SK-N-SH (cell line): ENCODE results near the gene ACAP1. TPM values are rescaled to one million over a fixed set of nuclear protein-coding genes. Genes with fewer than 3 reads are reported as not detected.

Source experiments
- CTCF ChIA-PET: fragments of 300-600, 350-600 bp; formaldehyde crosslinking; extraction: SDS; loops from one replicate; lab custom pipeline; 2021; lab: Yijun Ruan, JAX
- POLR2A ChIA-PET: fragments of 350-600 bp; sonication (Branson Sonifier 250); formaldehyde crosslinking; extraction: SDS; loops from one replicate; lab custom pipeline; 2020; ENCODE audit warnings: antibody characterized with exemption, inconsistent platforms; lab: Yijun Ruan, JAX
- DNase-seq: peaks from one replicate; pipeline ENCODE4 v3.0.0; 2012
- H2AFZ ChIP-seq: fragments of 200-600 bp; sonication (generic); 2 replicates; pipeline ENCODE4 v1.8.1; 2016; ENCODE audit warnings: antibody characterized with exemption, mild to moderate bottlenecking, low read depth
- H3F3A ChIP-seq: fragments of 200-600 bp; sonication (generic); replicated peaks from 2 replicates; pipeline ENCODE3; 2016; ENCODE audit warnings: antibody characterized with exemption, mild to moderate bottlenecking; ENCODE audit not compliant: insufficient read depth
- H3K27ac ChIP-seq, 2 experiments: fragments of 200-500 bp in 1 of 2; fragments of 200-600 bp in 1 of 2; sonication (Bioruptor generic) in 1 of 2; sonication (generic), shearing (Covaris generic) in 1 of 2; 2 replicates each; pipeline versions ENCODE4 v1.5.1 to v1.6.1; 2014 to 2016; ENCODE audit warnings: low read depth in 2 of 2, inconsistent platforms in 1 of 2, low read length in 1 of 2, mild to moderate bottlenecking in 1 of 2, mixed read lengths in 1 of 2
- H3K27me3 ChIP-seq: fragments of 200-600 bp; sonication (generic), shearing (Covaris generic); 2 replicates; pipeline ENCODE4 v1.6.1; 2016; ENCODE audit warnings: mixed run types; ENCODE audit not compliant: insufficient read depth
- H3K36me3 ChIP-seq, 2 experiments: fragments of 200-500 bp in 1 of 2; fragments of 200-600 bp in 1 of 2; sonication (Bioruptor generic) in 1 of 2; sonication (generic) in 1 of 2; replicated peaks in 1 of 2; 2 replicates each; pipeline versions ENCODE3 to v1.5.1; 2014 to 2016; ENCODE audit warnings: low read length in 1 of 2, mild to moderate bottlenecking in 1 of 2; ENCODE audit not compliant: insufficient read depth in 2 of 2, control insufficient read depth in 1 of 2
- H3K4me1 ChIP-seq, 2 experiments: fragments of 200-500 bp in 1 of 2; fragments of 200-600 bp in 1 of 2; sonication (Bioruptor generic) in 1 of 2; sonication (generic), shearing (Covaris generic) in 1 of 2; 2 replicates each; pipeline versions ENCODE4 v1.5.1 to v1.6.1; 2014 to 2016; ENCODE audit warnings: low read depth in 1 of 2, low read length in 1 of 2, mixed run types in 1 of 2; ENCODE audit not compliant: insufficient read depth in 2 of 2, control insufficient read depth in 1 of 2
- H3K4me2 ChIP-seq: fragments of 200-600 bp; sonication (generic), shearing (Covaris generic); 2 replicates; pipeline ENCODE4 v1.6.1; 2017; ENCODE audit warnings: mixed run types
- H3K4me3 ChIP-seq, 2 experiments: fragments of 200-500 bp in 1 of 2; fragments of 200-600 bp in 1 of 2; sonication (Bioruptor generic) in 1 of 2; sonication (generic), shearing (Covaris generic) in 1 of 2; 2 replicates each; pipeline versions ENCODE4 v1.5.1 to v1.8.1; 2014 to 2016; ENCODE audit warnings: low read depth in 2 of 2, inconsistent platforms in 1 of 2, low read length in 1 of 2, mild to moderate bottlenecking in 1 of 2, mixed read lengths in 1 of 2, moderate library complexity in 1 of 2
- H3K79me2 ChIP-seq: fragments of 200-600 bp; sonication (generic); 2 replicates; pipeline ENCODE4 v1.8.1; 2017; ENCODE audit warnings: mild to moderate bottlenecking; ENCODE audit not compliant: insufficient read depth
- H3K9ac ChIP-seq: fragments of 200-600 bp; sonication (generic); 2 replicates; pipeline ENCODE4 v1.6.1; 2017; ENCODE audit warnings: mixed run types
- H3K9me2 ChIP-seq: fragments of 200-600 bp; sonication (generic); 2 replicates; pipeline ENCODE4 v1.6.1; 2017; ENCODE audit warnings: mixed run types
- H3K9me3 ChIP-seq: fragments of 200-600 bp; sonication (generic); 2 replicates; pipeline ENCODE4 v1.6.1; 2017; ENCODE audit warnings: mixed run types, mild to moderate bottlenecking, moderate library complexity
- H4K20me1 ChIP-seq: fragments of 200-600 bp; sonication (generic); 2 replicates; pipeline ENCODE4 v1.6.1; 2017; ENCODE audit warnings: mild to moderate bottlenecking, mixed run types; ENCODE audit not compliant: insufficient read depth
- CTCF ChIP-seq: fragments of 200-600 bp; sonication (generic); IDR thresholded peaks from 2 replicates; pipeline ENCODE4 v1.6.1; 2017; ENCODE audit warnings: antibody characterized with exemption, mild to moderate bottlenecking, moderate library complexity
- ELF1 ChIP-seq: IDR thresholded peaks from 2 replicates; pipeline ENCODE4 v1.4.0; 2012
- FOSL2 ChIP-seq: IDR thresholded peaks from 2 replicates; pipeline ENCODE4 v1.4.0; 2012; ENCODE audit warnings: low read depth, mild to moderate bottlenecking, moderate library complexity, borderline replicate concordance
- FOXJ3 ChIP-seq: sonication (generic); formaldehyde crosslinking; IDR thresholded peaks from 2 replicates; pipeline ENCODE4 v1.5.1; 2020; ENCODE audit warnings: mild to moderate bottlenecking, missing genetic modification reagents
- FOXM1 ChIP-seq: IDR thresholded peaks from 2 replicates; pipeline ENCODE4 v1.4.0; 2012; ENCODE audit warnings: low read depth, mild to moderate bottlenecking
- GABPA ChIP-seq: IDR thresholded peaks from 2 replicates; pipeline ENCODE4 v1.4.0; 2012; ENCODE audit warnings: low read depth, mild to moderate bottlenecking
- MAX ChIP-seq: IDR thresholded peaks from 2 replicates; pipeline ENCODE4 v1.4.0; 2012; ENCODE audit warnings: low read depth
- MXI1 ChIP-seq: IDR thresholded peaks from 2 replicates; pipeline ENCODE4 v1.6.1; 2012; ENCODE audit warnings: mild to moderate bottlenecking, low read depth, low read length, improper control_type of control experiment
- PBX3 ChIP-seq: IDR thresholded peaks from 2 replicates; pipeline ENCODE4; 2012
- POLR2AphosphoS5 ChIP-seq: IDR thresholded peaks from 2 replicates; pipeline ENCODE4 v1.6.1; 2012; ENCODE audit warnings: low read depth, low read length
- RAD21 ChIP-seq: IDR thresholded peaks from 2 replicates; pipeline ENCODE4 v1.6.1; 2012; ENCODE audit warnings: mild to moderate bottlenecking, low read length
- RCOR1 ChIP-seq: fragments of 150-350 bp; IDR thresholded peaks from 2 replicates; pipeline ENCODE4 v1.6.1; 2017; ENCODE audit warnings: antibody characterized with exemption, low read length
- RXRA ChIP-seq: IDR thresholded peaks from 2 replicates; pipeline ENCODE4 v1.4.0; 2012; ENCODE audit warnings: low read depth, mild to moderate bottlenecking, borderline replicate concordance
- TEAD4 ChIP-seq: IDR thresholded peaks from 2 replicates; pipeline ENCODE4 v1.4.0; 2012; ENCODE audit warnings: mild to moderate bottlenecking, borderline replicate concordance; ENCODE audit not compliant: insufficient read depth
- USF1 ChIP-seq: IDR thresholded peaks from 2 replicates; pipeline ENCODE4 v1.4.0; 2012; ENCODE audit warnings: low read depth, borderline replicate concordance
- USF2 ChIP-seq: fragments of 150-350 bp; IDR thresholded peaks from 2 replicates; pipeline ENCODE4 v1.6.1; 2017; ENCODE audit warnings: antibody characterized with exemption, low read length, low read depth, borderline replicate concordance
- YY1 ChIP-seq: IDR thresholded peaks from 2 replicates; pipeline ENCODE4 v1.4.0; 2012; ENCODE audit warnings: low read depth, mild to moderate bottlenecking
- WGBS: methylation state at CpG from one replicate; pipeline ENCODE4 v1.1.6; 2017; ENCODE audit warnings: low lambda C conversion rate; 5-methylcytosine and 5-hydroxymethylcytosine counted together
- polyA plus RNA-seq, 3 experiments: library from polyadenylated mRNA; depleted of rRNA; stranded (reverse); fragments of >200 nt; gene quantifications; 2 replicates each; pipeline ENCODE4 v1.2.3, GENCODE V29; 2012

Gene ACAP1
- polyA plus RNA-seq, 1 of the 3 experiments (the other 2 are of a cell fraction) = 0.71 TPM

GRCh38 chr17:7294614-7295153 lies 41.6 kb upstream of the ACAP1 start, which contains the start of gene YBX2:
YBX2 (minus strand) TSS chr17:7294639; CDS start chr17:7294500, 139 bp downstream.
- Histone ChIP-seq H3K79me2 (no peaks in the 10 kb centered on the region), H3K4me1 (peaks cover 3 to 8% of the 10 kb centered on the region in 2 experiments; a peak in 1 of 4 replicates), H3K27ac (no peak within 1 kb of the TSS), H3K9ac (no peak within 1 kb of the TSS), H3K9me2 (no peaks in the 10 kb centered on the region), H3K9me3 (no peaks in the 10 kb centered on the region), H3K27me3 (peaks cover 24% of the 10 kb centered on the region; the same call in 1 of the 2 replicates), H3K4me3 (peak within 1 kb of the TSS; percentile 26 to 33), H3K36me3 (no peaks in the 10 kb centered on the region), H3F3A (peaks cover 15% of the 10 kb centered on the region), H2AFZ (0 out of 2 replicates have a peak within 1 kb of the TSS, but pooled peaks have one; percentile 22), H3K4me2 (peak within 1 kb of the TSS; percentile 75), H4K20me1 (no peaks in the 10 kb centered on the region)
- 8% methylated on average over 10 of the region's 57 CpGs for WGBS
- TF ChIP-seq RAD21 (no peak), MAX (peak; percentile 15; the same call in 1 of the 2 replicates), FOSL2 (no peak), CTCF (no peak), PBX3 (no peak), POLR2AphosphoS5 (no peak), USF2 (no peak), TEAD4 (no peak), ELF1 (no peak), MXI1 (no peak), FOXM1 (no peak), GABPA (no peak), USF1 (peak; percentile 87), RCOR1 (no peak), RXRA (no peak), YY1 (no peak), FOXJ3 (CRISPR knock-in tag) (no peak)
- ChIA-PET POLR2A (no interaction called here), CTCF (no interaction called here)
- DNase-seq = peak; percentile 97
